AG20443 (cell line): ENCODE data around the gene NEB.

Experiments
- DNase-seq: peaks from one replicate; pipeline ENCODE4 v3.0.0; 2012; ENCODE audit warnings: low spot score, mixed read lengths

NEB gene

GRCh38 chr2:151733771-151734672, at the start of gene NEB:
Gene NEB (minus strand): TSS chr2:151734476. CDS start chr2:151733156, 1,320 bp downstream.
- no peak for DNase-seq

- DNase-seq = no peak
Measured at GRCh38 chr2:151783133-151783520, 48.9 kb upstream of the NEB start.

- no peak for DNase-seq
Measured at GRCh38 chr2:151782378-151783132, 48.3 kb upstream of the NEB start.

GRCh38 chr2:151781642-151782041, 47.4 kb upstream of the NEB start:
- DNase-seq = no peak

- no peak for DNase-seq
Measured at GRCh38 chr2:151780938-151781337, 46.7 kb upstream of the NEB start.

- no peak for DNase-seq
Measured at GRCh38 chr2:151777935-151778334, 43.7 kb upstream of the NEB start.

- DNase-seq = no peak
Measured at GRCh38 chr2:151777487-151777886, 43.2 kb upstream of the NEB start.

GRCh38 chr2:151776367-151776766, 42.1 kb upstream of the NEB start:
- DNase-seq = no peak

GRCh38 chr2:151775057-151775740, 40.9 kb upstream of the NEB start:
- no peak for DNase-seq

GRCh38 chr2:151774506-151774905, 40.2 kb upstream of the NEB start:
- peak; percentile 43 for DNase-seq

- peak; percentile 82 for DNase-seq
Measured at GRCh38 chr2:151771599-151772358, 37.5 kb upstream of the NEB start.

GRCh38 chr2:151770995-151771394, 36.7 kb upstream of the NEB start:
- DNase-seq = no peak

GRCh38 chr2:151769606-151770005, 35.3 kb upstream of the NEB start:
- no peak for DNase-seq

- DNase-seq = peak; percentile 17
Measured at GRCh38 chr2:151767536-151767935, 33.3 kb upstream of the NEB start.

- DNase-seq = no peak
Measured at GRCh38 chr2:151766437-151767153, 32.3 kb upstream of the NEB start.

- DNase-seq = no peak
Measured at GRCh38 chr2:151765760-151766410, 31.6 kb upstream of the NEB start.

GRCh38 chr2:151762694-151763093, 28.4 kb upstream of the NEB start:
- DNase-seq = peak; percentile 69

GRCh38 chr2:151761687-151762086, 27.4 kb upstream of the NEB start:
- no peak for DNase-seq

- no peak for DNase-seq
Measured at GRCh38 chr2:151761193-151761592, 26.9 kb upstream of the NEB start.

- DNase-seq = peak; percentile 17
Measured at GRCh38 chr2:151760139-151760650, 25.9 kb upstream of the NEB start.
